ENCODE results near the gene LIPC.

DNA sequence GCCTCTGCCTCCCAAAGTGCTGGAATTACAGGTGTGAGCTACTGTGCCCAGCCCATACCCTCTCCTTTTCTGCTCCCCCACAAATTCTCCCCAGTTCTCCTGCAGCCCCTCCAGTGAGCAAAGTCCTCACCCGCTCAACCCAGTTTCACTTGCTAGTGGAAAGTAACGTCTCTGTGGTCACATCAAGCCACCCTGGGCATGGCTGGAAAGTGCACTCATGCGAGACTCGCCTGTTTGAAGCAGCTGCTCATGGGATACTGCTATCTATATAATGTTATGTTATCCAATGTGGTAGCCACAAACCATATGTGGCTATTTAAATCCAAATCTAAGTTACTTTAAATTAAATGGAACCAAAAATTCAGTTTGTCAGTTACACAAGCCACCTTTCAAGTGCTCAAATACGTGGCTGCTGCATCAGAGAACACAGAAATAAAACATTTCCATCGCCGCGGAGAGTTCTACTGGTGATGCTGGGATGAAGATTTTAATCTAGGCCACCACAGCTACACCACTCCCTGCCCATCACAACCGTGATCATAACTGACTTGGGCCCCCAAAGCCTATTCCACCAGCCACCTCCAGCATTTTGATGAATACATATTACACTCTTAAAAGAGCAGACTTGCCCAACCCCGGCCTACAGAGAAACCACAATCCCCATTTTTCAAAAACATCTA is 119.4 kb downstream of the LIPC start:
- TF ChIP-seq EZH2 (IDR thresholded peaks at IDR 0.05; ENCODE audit: insufficient read depth, poor library complexity, severe bottlenecking) (no peak), EZH2phosphoT487 (IDR thresholded peaks at IDR 0.05; ENCODE audit: insufficient read depth, low read depth) (no peak)

Data from GM23248 (cell line).